HL-60 (cell line): Measurements from ENCODE around the gene LDB3.

Experiments
- DNase-seq, 2 experiments: peaks; one replicate each; pipeline ENCODE4 v3.0.0-alpha.2; 2010 to 2020; ENCODE audit warnings: low read depth in 1 of 2, low spot score in 1 of 2
- H3K27ac ChIP-seq: fragments of 250-450 bp; sonication (Bioruptor Pico); replicated peaks from 2 replicates; pipeline ENCODE4 v1.5.1; 2020; ENCODE audit warnings: mild to moderate bottlenecking, moderate library complexity
- H3K27me3 ChIP-seq: fragments of 250-450 bp; sonication (Bioruptor Pico); 2 replicates; pipeline ENCODE4 v1.5.1; 2021; ENCODE audit warnings: mild to moderate bottlenecking, moderate library complexity; ENCODE audit not compliant: insufficient read depth, poor library complexity, severe bottlenecking
- H3K4me3 ChIP-seq: replicated peaks from 2 replicates; pipeline ENCODE4 v1.5.1; 2011; ENCODE audit warnings: mild to moderate bottlenecking, control low read depth, low read length; ENCODE audit not compliant: insufficient read depth
- GABPA ChIP-seq: IDR thresholded peaks from 2 replicates; pipeline ENCODE4 v1.6.1; 2012; ENCODE audit warnings: low read depth
- POLR2AphosphoS5 ChIP-seq: IDR thresholded peaks from 2 replicates; pipeline ENCODE4 v1.6.1; 2012; ENCODE audit warnings: low read depth
- SPI1 ChIP-seq: IDR thresholded peaks from 2 replicates; pipeline ENCODE4 v1.6.1; 2012; ENCODE audit warnings: low read depth, mild to moderate bottlenecking, borderline replicate concordance
- TF ChIP-seq, protein P1 (sequence below): IDR thresholded peaks from one replicate; pipeline ENCODE4 v1.5.1; 2011; ENCODE audit warnings: low read length, control low read depth, inconsistent platforms; ENCODE audit not compliant: insufficient read depth
- TF ChIP-seq, protein P2 (sequence below): IDR thresholded peaks from 2 replicates; pipeline ENCODE4 v1.6.1; 2012; ENCODE audit warnings: low read depth; ENCODE audit not compliant: insufficient replicate concordance

LDB3 gene

DNA sequence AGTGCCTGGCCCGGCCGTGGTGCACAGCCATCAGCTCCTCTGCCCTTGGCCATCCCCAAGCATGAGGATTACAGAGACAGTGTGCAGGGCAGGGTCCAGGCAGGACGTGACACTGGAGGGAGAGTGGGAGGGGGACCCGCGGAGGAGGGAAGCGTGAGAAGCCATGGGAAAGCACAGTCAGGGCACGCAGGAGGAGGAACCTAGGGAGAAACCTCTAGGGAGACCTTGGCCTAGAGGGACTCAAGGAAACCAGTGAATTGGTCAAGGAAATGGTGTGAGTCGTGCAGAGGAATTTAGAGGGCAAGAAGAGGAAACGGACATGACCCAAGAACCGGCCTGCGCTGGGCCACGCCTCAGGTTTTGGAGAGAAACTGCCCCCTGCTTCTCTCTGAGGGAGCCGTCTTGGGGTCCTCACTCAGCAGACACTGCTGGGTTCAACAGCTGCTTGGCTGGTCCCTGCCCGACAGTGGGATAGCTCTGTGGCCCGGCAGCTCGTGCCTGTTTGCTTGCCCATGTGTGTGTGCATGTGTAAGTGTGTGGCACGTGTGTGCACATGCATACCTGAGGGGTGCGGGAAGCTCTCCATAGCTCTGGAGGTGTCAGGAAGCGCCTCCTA lies 10.8 kb upstream of the LDB3 start:
- no peak overlapping the region for H3K4me3 ChIP-seq
- H3K27me3 ChIP-seq: no peaks in the 10 kb centered on the region
- no peak for DNase-seq
- TF ChIP-seq POLR2AphosphoS5 (no peak), SPI1 (no peak), GABPA (no peak)
- TF ChIP-seq, protein P1, sequence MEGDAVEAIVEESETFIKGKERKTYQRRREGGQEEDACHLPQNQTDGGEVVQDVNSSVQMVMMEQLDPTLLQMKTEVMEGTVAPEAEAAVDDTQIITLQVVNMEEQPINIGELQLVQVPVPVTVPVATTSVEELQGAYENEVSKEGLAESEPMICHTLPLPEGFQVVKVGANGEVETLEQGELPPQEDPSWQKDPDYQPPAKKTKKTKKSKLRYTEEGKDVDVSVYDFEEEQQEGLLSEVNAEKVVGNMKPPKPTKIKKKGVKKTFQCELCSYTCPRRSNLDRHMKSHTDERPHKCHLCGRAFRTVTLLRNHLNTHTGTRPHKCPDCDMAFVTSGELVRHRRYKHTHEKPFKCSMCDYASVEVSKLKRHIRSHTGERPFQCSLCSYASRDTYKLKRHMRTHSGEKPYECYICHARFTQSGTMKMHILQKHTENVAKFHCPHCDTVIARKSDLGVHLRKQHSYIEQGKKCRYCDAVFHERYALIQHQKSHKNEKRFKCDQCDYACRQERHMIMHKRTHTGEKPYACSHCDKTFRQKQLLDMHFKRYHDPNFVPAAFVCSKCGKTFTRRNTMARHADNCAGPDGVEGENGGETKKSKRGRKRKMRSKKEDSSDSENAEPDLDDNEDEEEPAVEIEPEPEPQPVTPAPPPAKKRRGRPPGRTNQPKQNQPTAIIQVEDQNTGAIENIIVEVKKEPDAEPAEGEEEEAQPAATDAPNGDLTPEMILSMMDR: no peak
- TF ChIP-seq, protein P2, sequence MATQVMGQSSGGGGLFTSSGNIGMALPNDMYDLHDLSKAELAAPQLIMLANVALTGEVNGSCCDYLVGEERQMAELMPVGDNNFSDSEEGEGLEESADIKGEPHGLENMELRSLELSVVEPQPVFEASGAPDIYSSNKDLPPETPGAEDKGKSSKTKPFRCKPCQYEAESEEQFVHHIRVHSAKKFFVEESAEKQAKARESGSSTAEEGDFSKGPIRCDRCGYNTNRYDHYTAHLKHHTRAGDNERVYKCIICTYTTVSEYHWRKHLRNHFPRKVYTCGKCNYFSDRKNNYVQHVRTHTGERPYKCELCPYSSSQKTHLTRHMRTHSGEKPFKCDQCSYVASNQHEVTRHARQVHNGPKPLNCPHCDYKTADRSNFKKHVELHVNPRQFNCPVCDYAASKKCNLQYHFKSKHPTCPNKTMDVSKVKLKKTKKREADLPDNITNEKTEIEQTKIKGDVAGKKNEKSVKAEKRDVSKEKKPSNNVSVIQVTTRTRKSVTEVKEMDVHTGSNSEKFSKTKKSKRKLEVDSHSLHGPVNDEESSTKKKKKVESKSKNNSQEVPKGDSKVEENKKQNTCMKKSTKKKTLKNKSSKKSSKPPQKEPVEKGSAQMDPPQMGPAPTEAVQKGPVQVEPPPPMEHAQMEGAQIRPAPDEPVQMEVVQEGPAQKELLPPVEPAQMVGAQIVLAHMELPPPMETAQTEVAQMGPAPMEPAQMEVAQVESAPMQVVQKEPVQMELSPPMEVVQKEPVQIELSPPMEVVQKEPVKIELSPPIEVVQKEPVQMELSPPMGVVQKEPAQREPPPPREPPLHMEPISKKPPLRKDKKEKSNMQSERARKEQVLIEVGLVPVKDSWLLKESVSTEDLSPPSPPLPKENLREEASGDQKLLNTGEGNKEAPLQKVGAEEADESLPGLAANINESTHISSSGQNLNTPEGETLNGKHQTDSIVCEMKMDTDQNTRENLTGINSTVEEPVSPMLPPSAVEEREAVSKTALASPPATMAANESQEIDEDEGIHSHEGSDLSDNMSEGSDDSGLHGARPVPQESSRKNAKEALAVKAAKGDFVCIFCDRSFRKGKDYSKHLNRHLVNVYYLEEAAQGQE: no peak
- H3K27ac ChIP-seq: no peak overlapping the region

DNA sequence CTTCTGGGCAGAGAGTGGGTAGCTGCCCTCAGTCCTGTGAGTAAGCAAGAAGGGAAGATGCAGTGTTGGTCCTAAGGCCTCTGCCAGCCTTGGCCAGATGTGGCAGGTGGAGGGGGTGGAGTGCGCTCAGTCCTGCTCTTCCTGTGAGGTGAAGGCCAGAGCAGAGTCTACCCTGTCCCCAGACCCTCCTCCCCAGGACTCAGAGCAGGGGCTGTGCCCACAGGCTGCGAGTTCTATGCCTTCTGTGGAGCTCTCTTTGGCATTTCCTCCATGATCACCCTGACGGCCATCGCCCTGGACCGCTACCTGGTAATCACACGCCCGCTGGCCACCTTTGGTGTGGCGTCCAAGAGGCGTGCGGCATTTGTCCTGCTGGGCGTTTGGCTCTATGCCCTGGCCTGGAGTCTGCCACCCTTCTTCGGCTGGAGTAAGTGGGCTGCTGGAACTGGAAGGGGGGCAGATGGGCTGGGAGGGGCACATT lies 10.0 kb upstream of the LDB3 start:
- DNase-seq: no peak
- no peak overlapping the region for H3K27ac ChIP-seq
- H3K27me3 ChIP-seq: no peaks in the 10 kb centered on the region
- H3K4me3 ChIP-seq: no peak overlapping the region
- no peak for TF ChIP-seq SPI1
- TF ChIP-seq POLR2AphosphoS5: no peak
- TF ChIP-seq, protein P2: no peak
- no peak for TF ChIP-seq GABPA
- TF ChIP-seq, protein P1: no peak

DNA sequence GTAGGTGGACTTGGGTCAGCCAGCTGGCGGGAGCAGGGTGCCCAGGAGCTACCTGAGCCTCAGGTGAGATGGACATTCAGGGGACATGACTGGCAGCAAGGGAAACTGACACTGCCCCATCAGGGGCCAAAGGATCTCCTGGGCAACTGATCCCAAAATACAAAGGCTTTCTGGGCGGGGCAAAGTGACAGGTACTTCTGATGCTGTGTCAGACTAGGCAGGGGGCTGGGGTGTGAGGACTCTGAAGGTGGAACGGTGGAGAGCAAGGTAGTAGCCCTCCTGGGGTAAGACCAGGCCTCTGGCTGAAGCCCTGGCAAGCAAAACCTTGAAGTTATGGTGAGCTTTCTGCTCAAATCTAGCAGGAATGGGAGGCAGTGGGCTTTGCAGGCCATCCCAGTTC lies 9.6 kb upstream of the LDB3 start:
- DNase-seq: no peak
- TF ChIP-seq, protein P1: no peak
- TF ChIP-seq, protein P2: no peak
- TF ChIP-seq SPI1: no peak
- TF ChIP-seq POLR2AphosphoS5: no peak
- no peak for TF ChIP-seq GABPA
- H3K27ac ChIP-seq: no peak overlapping the region
- H3K27me3 ChIP-seq: no peaks in the 10 kb centered on the region
- no peak overlapping the region for H3K4me3 ChIP-seq
